Prostate gland (tissue), 2 donors: ENCODE data around the gene RYR3.

ENCODE experiments used
- CTCF ChIP-seq, 4 experiments: fragments of 200-600 bp in 2 of 4; fragments of 450-650 bp in 2 of 4; sonication (generic) in 2 of 4; IDR thresholded peaks; 1 replicate in 3 of 4; 2 replicates in 1 of 4; pipeline ENCODE4 v1.5.1; 2016 to 2019; ENCODE audit warnings: antibody characterized with exemption in 4 of 4, mild to moderate bottlenecking in 2 of 4, moderate library complexity in 2 of 4
- POLR2AphosphoS5 ChIP-seq: sonication (generic); formaldehyde crosslinking; IDR thresholded peaks from one replicate; pipeline ENCODE4 v1.6.1; 2017; ENCODE audit warnings: antibody characterized with exemption

- TF ChIP-seq POLR2AphosphoS5 (no peak), CTCF (IDR thresholded peaks at IDR 0.05) (no peak)
These were observed 119.8 kb downstream of the RYR3 start for GRCh38 chr15:33430577-33430976.
